Calu3 (cell line): ENCODE data around the gene BDH2. TPM values are rescaled to one million over a fixed set of nuclear protein-coding genes. Genes with fewer than 3 reads are reported as not detected.

ENCODE experiments used
- BruUV-seq: library from RNA; stranded (reverse); fragments of 400-500 nt; replicated peaks from 2 replicates; lab custom pipeline; 2021; lab: Mats Ljungman, UMichigan
- CTCF ChIA-PET: fragments of 300-600 bp; sonication (Branson Sonifier 250); formaldehyde crosslinking; loops from one replicate; lab custom pipeline; 2022; ENCODE audit warnings: antibody characterized with exemption; lab: Charles Lee
- DNase-seq: peaks from one replicate; pipeline ENCODE4 v3.0.0; 2022
- H3K27ac Mint-ChIP-seq: one replicate; pipeline ENCODE4 v1.8.0; 2022; ENCODE audit warnings: mixed read lengths; ENCODE audit not compliant: unreplicated experiment
- H3K27me3 Mint-ChIP-seq: one replicate; pipeline ENCODE4 v1.8.0; 2022; ENCODE audit warnings: mixed read lengths; ENCODE audit not compliant: unreplicated experiment
- H3K36me3 Mint-ChIP-seq: one replicate; pipeline ENCODE4 v1.8.0; 2022; ENCODE audit warnings: mild to moderate bottlenecking, moderate library complexity, mixed read lengths; ENCODE audit not compliant: insufficient read depth, unreplicated experiment
- H3K4me1 Mint-ChIP-seq: one replicate; pipeline ENCODE4 v1.8.0; 2022; ENCODE audit warnings: mild to moderate bottlenecking, low read depth, mixed read lengths; ENCODE audit not compliant: unreplicated experiment
- H3K4me3 Mint-ChIP-seq: one replicate; pipeline ENCODE4 v1.8.0; 2022; ENCODE audit warnings: mild to moderate bottlenecking, low read depth, moderate library complexity, mixed read lengths; ENCODE audit not compliant: unreplicated experiment
- H3K9me3 Mint-ChIP-seq: one replicate; pipeline ENCODE4 v1.8.0; 2022; ENCODE audit warnings: low read depth, mixed read lengths; ENCODE audit not compliant: unreplicated experiment
- CTCF ChIP-seq: fragments of 200-600 bp; IDR thresholded peaks from one replicate; pipeline ENCODE4 v1.8.0; 2022; ENCODE audit warnings: antibody characterized with exemption; ENCODE audit not compliant: unreplicated experiment
- intact Hi-C: fragments of 100-400 bp; cut with micrococcal nuclease; formaldehyde crosslinking; loops from one replicate; pipeline ENCODE4 v1.10.0; 2022; ENCODE audit not compliant: unreplicated experiment
- total RNA-seq: library from RNA; stranded (reverse); gene quantifications from 2 replicates; pipeline ENCODE4 v1.2.3, GENCODE V29; 2022

Gene BDH2
- total RNA-seq, 1 experiment from 2014 or later = 8.1 TPM

- CTCF ChIA-PET = no interaction called here
- intact Hi-C loops = no loop called here
- Mint-ChIP-seq H3K9me3 (no peaks in the 10 kb centered on the region), H3K4me1 (no peaks in the 10 kb centered on the region), H3K27me3 (no peaks in the 10 kb centered on the region), H3K4me3 (no peak overlapping the region), H3K27ac (no peak overlapping the region), H3K36me3 (peaks cover 5% of the 10 kb centered on the region)
- no peak for TF ChIP-seq CTCF
- BruUV-seq = no TSS peak
- no peak for DNase-seq
Observed at GRCh38 chr4:103108542-103108941, 8.9 kb upstream of the BDH2 start.

DNA sequence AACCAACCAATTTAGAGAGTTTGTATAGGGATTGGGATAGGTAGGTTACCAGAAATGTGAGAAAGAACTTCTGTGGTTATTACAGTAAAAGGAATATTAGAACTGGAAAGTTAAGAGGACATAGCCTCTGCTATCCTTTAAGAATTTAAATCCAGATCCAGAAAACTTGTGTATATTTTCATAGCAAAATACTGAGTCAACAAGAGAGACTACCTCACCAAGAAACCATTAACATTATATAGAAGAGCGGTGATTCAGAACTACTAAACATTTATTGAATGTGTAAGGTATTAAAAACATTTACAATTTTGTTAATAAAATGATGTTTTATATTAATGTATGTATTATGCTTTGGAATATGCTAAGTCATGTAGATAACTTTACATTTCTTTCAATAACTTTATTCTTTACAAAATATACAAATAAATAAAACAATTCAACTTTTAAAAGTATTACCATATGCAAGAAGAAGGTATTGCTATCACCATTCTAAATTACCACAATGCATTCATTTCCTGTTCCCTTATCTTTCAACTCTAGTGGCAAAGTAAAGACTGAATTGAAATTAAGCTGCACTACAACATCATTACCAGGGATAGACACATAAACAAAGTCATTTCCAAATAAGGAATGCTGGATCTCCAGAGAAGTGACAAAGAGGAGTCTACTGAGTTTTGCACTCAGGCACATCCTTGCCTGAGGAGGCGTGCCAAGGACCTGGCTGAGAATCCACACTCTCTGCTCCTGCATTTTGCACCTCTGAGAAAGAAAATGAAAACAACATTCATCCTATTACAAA lies 6.1 kb upstream of the BDH2 start:
- Mint-ChIP-seq H3K9me3 (no peaks in the 10 kb centered on the region), H3K4me3 (no peak overlapping the region), H3K27ac (no peak overlapping the region), H3K4me1 (no peaks in the 10 kb centered on the region), H3K27me3 (no peaks in the 10 kb centered on the region), H3K36me3 (peaks cover 5% of the 10 kb centered on the region)
- intact Hi-C loops = no loop called here
- TF ChIP-seq CTCF = no peak
- no peak for DNase-seq
- BruUV-seq = no TSS peak
- CTCF ChIA-PET = no interaction called here

GRCh38 chr4:103104886-103105285 lies 5.3 kb upstream of the BDH2 start:
- no TSS peak for BruUV-seq

GRCh38 chr4:103100691-103101090 lies 1.1 kb upstream of the BDH2 start:
- Mint-ChIP-seq H3K36me3 (no peaks in the 10 kb centered on the region), H3K4me1 (peaks cover 14% of the 10 kb centered on the region), H3K9me3 (no peaks in the 10 kb centered on the region), H3K27ac (no peak overlapping the region), H3K4me3 (no peak overlapping the region), H3K27me3 (no peaks in the 10 kb centered on the region)
- intact Hi-C loops = loop anchor here (5.0 kb wide), 1 partner anchor 653 kb away; no protein-coding TSS in a partner anchor
- TF ChIP-seq CTCF = no peak
- no peak for DNase-seq
- CTCF ChIA-PET = no interaction called here
- BruUV-seq = no TSS peak

More at GRCh38 chr4:103104886-103105285, 5.3 kb upstream of the BDH2 start:
- no peak overlapping the region for H3K27ac Mint-ChIP-seq
- no peak for TF ChIP-seq CTCF
- H3K9me3 Mint-ChIP-seq = no peaks in the 10 kb centered on the region
- H3K4me1 Mint-ChIP-seq = no peaks in the 10 kb centered on the region
- intact Hi-C loops = loop anchor here (5.0 kb wide), 1 partner anchor 658 kb away; no protein-coding TSS in a partner anchor
- CTCF ChIA-PET = no interaction called here
- DNase-seq = no peak
- H3K27me3 Mint-ChIP-seq = no peaks in the 10 kb centered on the region
- H3K4me3 Mint-ChIP-seq = no peak overlapping the region
- peaks cover 5% of the 10 kb centered on the region for H3K36me3 Mint-ChIP-seq
